GM12878 (cell line): Measurements from ENCODE around the gene TBX5. TPM values are rescaled to one million over a fixed set of nuclear protein-coding genes. Genes with fewer than 3 reads are reported as not detected.

ENCODE experiments used
- ATAC-seq: fragments of 200-7000 bp; cut with Tn5 transposase; 3 replicates; pipeline ENCODE4 v1.9.1; 2020; ENCODE audit warnings: mild to moderate bottlenecking, moderate library complexity
- BruUV-seq: library from RNA; stranded (reverse); fragments of 400-500 nt; replicated peaks from 2 replicates; lab custom pipeline; 2021; lab: Mats Ljungman, UMichigan
- CTCF ChIA-PET: fragments of 300-600 bp; sonication (Branson Sonifier 250); formaldehyde crosslinking; extraction: SDS; loops from one replicate; lab custom pipeline; 2021; ENCODE audit warnings: inconsistent platforms; lab: Yijun Ruan, JAX
- POLR2A ChIA-PET: fragments of 350-600 bp; formaldehyde crosslinking; extraction: SDS; loops from one replicate; lab custom pipeline; 2021; ENCODE audit warnings: inconsistent platforms; lab: Charles Lee
- RAD21 ChIA-PET: fragments of 300-600 bp; sonication (Branson Sonifier 250); formaldehyde crosslinking; loops from one replicate; lab custom pipeline; 2023; ENCODE audit warnings: antibody characterized with exemption; ENCODE audit not compliant: unreplicated experiment; lab: Charles Lee
- SMC1A ChIA-PET: fragments of 300-600 bp; sonication (Branson Sonifier 250); formaldehyde crosslinking; loops from one replicate; lab custom pipeline; 2023; ENCODE audit not compliant: unreplicated experiment, uncharacterized antibody; lab: Charles Lee
- DNase-seq: peaks from one replicate; pipeline ENCODE4 v3.0.0-alpha.2; 2011; ENCODE audit warnings: low read depth, low spot score
- FAIRE-seq: peaks from 3 replicates; lab custom pipeline; 2011; peaks lifted over from hg19 to GRCh38; lab: Jason Lieb, UNC
- H2AFZ ChIP-seq: 2 replicates; pipeline ENCODE4 v1.6.0; 2011; ENCODE audit warnings: low read depth, low read length, control low read depth; ENCODE audit not compliant: control insufficient read depth
- H3K27ac ChIP-seq: 2 replicates; pipeline ENCODE4 v1.5.1; 2011; ENCODE audit warnings: control low read depth; ENCODE audit not compliant: control insufficient read depth, insufficient read depth
- H3K27me3 ChIP-seq, 2 experiments: replicated peaks in 1 of 2; 2 replicates each; pipeline versions ENCODE4 v1.6.0 to v1.6.1; 2011; ENCODE audit warnings: low read length in 1 of 2; ENCODE audit not compliant: control insufficient read depth in 2 of 2, insufficient read depth in 2 of 2
- H3K36me3 ChIP-seq, 2 experiments: 2 replicates each; pipeline ENCODE4 v1.5.1; 2011; ENCODE audit warnings: low read length in 1 of 2; ENCODE audit not compliant: control insufficient read depth in 2 of 2, insufficient read depth in 2 of 2
- H3K4me1 ChIP-seq: 2 replicates; pipeline ENCODE4 v1.6.1; 2011; ENCODE audit warnings: mild to moderate bottlenecking, low read length, moderate library complexity, mixed read lengths; ENCODE audit not compliant: control insufficient read depth, insufficient read depth
- H3K4me2 ChIP-seq: 2 replicates; pipeline ENCODE4 v1.6.0; 2011; ENCODE audit warnings: control low read depth; ENCODE audit not compliant: control insufficient read depth, insufficient read depth
- H3K4me3 ChIP-seq: fragments of 200-600 bp; sonication (generic); 2 replicates; pipeline ENCODE4 v1.5.1; 2016
- H3K79me2 ChIP-seq: 2 replicates; pipeline ENCODE4 v1.6.0; 2011; ENCODE audit warnings: low read length; ENCODE audit not compliant: control insufficient read depth, insufficient read depth
- H3K9ac ChIP-seq: 2 replicates; pipeline ENCODE4 v1.8.0; 2011; ENCODE audit warnings: low read length, control low read depth, mixed read lengths; ENCODE audit not compliant: control insufficient read depth, insufficient read depth
- H3K9me3 ChIP-seq: replicated peaks from 3 replicates; pipeline ENCODE4 v1.5.1; 2011; ENCODE audit warnings: mild to moderate bottlenecking, low read length; ENCODE audit not compliant: control insufficient read depth, insufficient read depth
- H4K20me1 ChIP-seq: 2 replicates; pipeline ENCODE4 v1.6.0; 2011; ENCODE audit not compliant: control insufficient read depth, insufficient read depth
- BACH1 ChIP-seq: fragments of 450-650 bp; IDR thresholded peaks from 2 replicates; pipeline ENCODE4 v1.6.1; 2017; ENCODE audit warnings: mild to moderate bottlenecking, borderline replicate concordance
- BRCA1 ChIP-seq: IDR thresholded peaks from 2 replicates; pipeline ENCODE4 v1.6.1; 2011; ENCODE audit warnings: low read depth, low read length, improper control_type of control experiment
- KDM1A ChIP-seq: fragments of 200-600 bp; sonication (generic); IDR thresholded peaks from 2 replicates; pipeline ENCODE4 v1.6.1; 2016; ENCODE audit warnings: borderline replicate concordance
- NR2C1 ChIP-seq: fragments of 450-650 bp; IDR thresholded peaks from 2 replicates; pipeline ENCODE4 v1.6.1; 2017; ENCODE audit warnings: antibody characterized with exemption, mild to moderate bottlenecking, moderate library complexity
- PKNOX1 ChIP-seq: fragments of 450-650 bp; IDR thresholded peaks from 2 replicates; pipeline ENCODE4 v1.6.1; 2016; ENCODE audit warnings: mild to moderate bottlenecking
- POU2F2 ChIP-seq: IDR thresholded peaks from 3 replicates; pipeline ENCODE4 v1.6.1; 2011; ENCODE audit warnings: low read depth, mild to moderate bottlenecking, low read length, borderline replicate concordance
- RAD21 ChIP-seq: IDR thresholded peaks from 2 replicates; pipeline ENCODE4 v1.6.1; 2011; ENCODE audit warnings: mild to moderate bottlenecking, low read depth, low read length, moderate library complexity; ENCODE audit not compliant: insufficient read depth
- SIN3A ChIP-seq: IDR thresholded peaks from 2 replicates; pipeline ENCODE4 v1.6.1; 2012; ENCODE audit warnings: low read depth, low read length, improper control_type of control experiment
- WGBS: methylation state at CpG from one replicate; pipeline ENCODE4 v1.1.6; 2016; ENCODE audit warnings: low lambda C conversion rate; ENCODE audit not compliant: insufficient replicate concordance, insufficient coverage; ENCODE audit errors: missing lambda C conversion rate; 5-methylcytosine and 5-hydroxymethylcytosine counted together
- in situ Hi-C: fragments of 300-500 bp; cut with MboI; formaldehyde crosslinking; loops from 9 replicates; pipeline ENCODE4 v1.14.3; 2018; ENCODE audit warnings: mixed read lengths
- intact Hi-C: fragments of 100-400 bp; cut with micrococcal nuclease; formaldehyde crosslinking; loops from one replicate; pipeline ENCODE4 v1.14.2; 2022; ENCODE audit not compliant: unreplicated experiment
- polyA plus RNA-seq, 11 experiments: library from polyadenylated mRNA; depleted of rRNA in 4 of 11; unstranded in 6 of 11; stranded (reverse) in 5 of 11; fragments of >200 nt; fragmentation: Nextera tagmentation in 4 of 11; fragmentation: Illumina TruSeq in 1 of 11; extraction: Ambion mirVana in 4 of 11; extraction: Trizol in 1 of 11; gene quantifications; 1 replicate in 1 of 11; 2 replicates in 10 of 11; pipeline versions ENCODE4 v1.2.1 to v1.2.3, GENCODE V29; 2011 to 2016; ENCODE audit warnings: inconsistent platforms in 2 of 11, missing spikeins in 2 of 11, low read depth in 1 of 11
- total RNA-seq, 4 experiments: library from RNA; depleted of rRNA in 3 of 4; stranded (reverse); fragments of >200 nt in 3 of 4; fragmentation: Illumina TruSeq in 1 of 4; extraction: Trizol in 1 of 4; gene quantifications; 2 replicates each; pipeline versions ENCODE4 v1.2.1 to v1.2.3, GENCODE V29; 2013 to 2021
- TF ChIP-seq, protein P1 (sequence below): IDR thresholded peaks from 2 replicates; pipeline ENCODE4 v1.6.1; 2011; ENCODE audit warnings: mild to moderate bottlenecking, low read depth, low read length, moderate library complexity; ENCODE audit not compliant: insufficient replicate concordance
- TF ChIP-seq, protein P2 (sequence below): fragments of 450-650 bp; IDR thresholded peaks from 2 replicates; pipeline ENCODE4 v1.6.1; 2017; ENCODE audit warnings: low read depth, mild to moderate bottlenecking, moderate library complexity

TBX5 gene
- total and polyA plus RNA-seq, 10 of the 15 experiments (the other 5 are each of a cell fraction or from before 2014, with no cell fraction given), result 0.04 TPM; not detected in 9

- ChIA-PET CTCF (no interaction called here), RAD21 (no interaction called here), POLR2A (no interaction called here), SMC1A (no interaction called here)
- BruUV-seq, result no TSS peak
- Histone ChIP-seq H3K4me1 (no peaks in the 10 kb centered on the region), H3K36me3 (no peaks in the 10 kb centered on the region), H3K79me2 (no peaks in the 10 kb centered on the region), H3K4me2 (no peak overlapping the region), H3K27ac (no peak overlapping the region), H2AFZ (no peak overlapping the region), H3K27me3 (peaks cover 5 to 39% of the 10 kb centered on the region in 2 experiments), H4K20me1 (no peaks in the 10 kb centered on the region), H3K9ac (no peak overlapping the region), H3K9me3 (no peaks in the 10 kb centered on the region; the same call in 2 of the 3 replicates), H3K4me3 (no peak overlapping the region)
- DNase-seq (no peak), ATAC-seq (no peak), FAIRE-seq (no peak)
- intact Hi-C loops, result no loop called here
- WGBS, result 29% methylated on average over 37 of the region's 38 CpGs
- TF ChIP-seq RAD21 (no peak), BRCA1 (no peak), NR2C1 (no peak)
- in situ Hi-C loops, result no loop called here
Measured at GRCh38 chr12:114404926-114405518, 922 bp downstream of the TBX5 start.

DNA sequence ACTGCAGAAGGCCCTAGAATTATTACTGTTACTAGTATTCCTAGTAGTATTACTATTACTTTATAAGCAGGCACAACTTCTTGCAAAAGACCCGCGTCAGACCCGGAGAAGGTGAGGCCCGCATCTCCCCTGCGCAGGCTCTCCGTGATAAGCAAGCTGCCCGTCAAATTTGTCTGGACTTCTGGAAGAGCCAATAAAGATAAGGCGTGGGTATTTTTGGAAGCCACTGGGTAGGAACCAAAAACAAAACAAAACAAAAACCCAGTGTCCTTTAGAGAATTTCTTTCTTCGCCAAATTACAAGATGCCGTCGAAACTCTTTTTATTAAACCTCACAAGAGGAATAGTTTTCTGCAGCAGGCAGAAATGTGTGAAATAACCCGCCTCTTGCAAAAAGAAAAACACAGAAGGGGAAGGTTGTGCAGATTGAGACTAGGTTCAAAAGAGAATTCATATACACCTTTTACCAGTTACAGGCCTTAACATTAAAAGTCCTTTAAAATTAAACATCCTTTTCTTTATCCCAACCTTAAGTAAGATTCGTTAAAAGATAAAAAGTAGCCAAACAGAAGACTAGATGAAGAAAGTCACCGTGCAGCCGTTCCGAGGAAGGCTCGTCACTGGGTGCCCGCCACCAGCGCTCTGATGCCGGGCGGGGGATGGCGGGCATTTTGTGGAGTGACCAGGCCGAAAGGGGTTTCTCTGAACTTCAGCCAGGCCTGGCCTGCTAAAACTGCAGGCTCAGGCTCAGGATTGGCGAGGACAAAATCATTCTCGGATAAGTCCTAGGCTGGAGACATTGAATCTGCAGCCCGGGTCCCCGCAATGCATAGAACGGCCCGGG, 1.6 kb downstream of the TBX5 start:
- WGBS, result 21% methylated on average over 29 of the region's 29 CpGs
- ChIA-PET SMC1A (no interaction called here), CTCF (no interaction called here), RAD21 (no interaction called here), POLR2A (no interaction called here)
- DNase-seq (no peak), ATAC-seq (no peak), FAIRE-seq (no peak)
- H2AFZ ChIP-seq, result no peak overlapping the region
- H4K20me1 ChIP-seq, result no peaks in the 10 kb centered on the region
- H3K79me2 ChIP-seq, result no peaks in the 10 kb centered on the region
- H3K4me2 ChIP-seq, result no peak overlapping the region
- no peak overlapping the region for H3K27ac ChIP-seq
- H3K4me3 ChIP-seq, result no peak overlapping the region
- H3K9me3 ChIP-seq, result no peaks in the 10 kb centered on the region; the same call in 2 of the 3 replicates
- H3K27me3 ChIP-seq, result peaks cover 8 to 35% of the 10 kb centered on the region in 2 experiments
- no peak overlapping the region for H3K9ac ChIP-seq
- no peaks in the 10 kb centered on the region for H3K36me3 ChIP-seq
- TF ChIP-seq SIN3A, result no peak
- no peak for TF ChIP-seq KDM1A
- no peak for TF ChIP-seq BACH1
- no peak for TF ChIP-seq POU2F2
- TF ChIP-seq, protein P1, sequence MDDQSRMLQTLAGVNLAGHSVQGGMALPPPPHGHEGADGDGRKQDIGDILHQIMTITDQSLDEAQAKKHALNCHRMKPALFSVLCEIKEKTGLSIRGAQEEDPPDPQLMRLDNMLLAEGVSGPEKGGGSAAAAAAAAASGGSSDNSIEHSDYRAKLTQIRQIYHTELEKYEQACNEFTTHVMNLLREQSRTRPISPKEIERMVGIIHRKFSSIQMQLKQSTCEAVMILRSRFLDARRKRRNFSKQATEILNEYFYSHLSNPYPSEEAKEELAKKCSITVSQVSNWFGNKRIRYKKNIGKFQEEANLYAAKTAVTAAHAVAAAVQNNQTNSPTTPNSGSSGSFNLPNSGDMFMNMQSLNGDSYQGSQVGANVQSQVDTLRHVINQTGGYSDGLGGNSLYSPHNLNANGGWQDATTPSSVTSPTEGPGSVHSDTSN, result no peak
- TF ChIP-seq PKNOX1, result no peak
- TF ChIP-seq, protein P2, sequence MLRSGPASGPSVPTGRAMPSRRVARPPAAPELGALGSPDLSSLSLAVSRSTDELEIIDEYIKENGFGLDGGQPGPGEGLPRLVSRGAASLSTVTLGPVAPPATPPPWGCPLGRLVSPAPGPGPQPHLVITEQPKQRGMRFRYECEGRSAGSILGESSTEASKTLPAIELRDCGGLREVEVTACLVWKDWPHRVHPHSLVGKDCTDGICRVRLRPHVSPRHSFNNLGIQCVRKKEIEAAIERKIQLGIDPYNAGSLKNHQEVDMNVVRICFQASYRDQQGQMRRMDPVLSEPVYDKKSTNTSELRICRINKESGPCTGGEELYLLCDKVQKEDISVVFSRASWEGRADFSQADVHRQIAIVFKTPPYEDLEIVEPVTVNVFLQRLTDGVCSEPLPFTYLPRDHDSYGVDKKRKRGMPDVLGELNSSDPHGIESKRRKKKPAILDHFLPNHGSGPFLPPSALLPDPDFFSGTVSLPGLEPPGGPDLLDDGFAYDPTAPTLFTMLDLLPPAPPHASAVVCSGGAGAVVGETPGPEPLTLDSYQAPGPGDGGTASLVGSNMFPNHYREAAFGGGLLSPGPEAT, result no peak
- intact Hi-C loops, result no loop called here
- in situ Hi-C loops, result no loop called here
- no TSS peak for BruUV-seq
- no peaks in the 10 kb centered on the region for H3K4me1 ChIP-seq
